Omental fat pad (tissue), 4 donors: ENCODE measurements around the gene KRTAP6-3. TPM values are rescaled to one million over a fixed set of nuclear protein-coding genes. Genes with fewer than 3 reads are reported as not detected.

ENCODE experiments used
- ATAC-seq: fragments of 150-250 bp; one replicate; pipeline ENCODE4 v1.9.1; 2016; ENCODE audit warnings: mild to moderate bottlenecking, moderate library complexity; ENCODE audit not compliant: low FRiP score
- DNase-seq: peaks from one replicate; pipeline ENCODE4 v3.0.0-alpha.2; 2019; ENCODE audit warnings: low spot score
- CTCF ChIP-seq, 3 donors: fragments of 450-650 bp; IDR thresholded peaks; one replicate each; pipeline ENCODE4 v1.5.1; 2016 to 2017; ENCODE audit warnings: antibody characterized with exemption in 3 of 3, mild to moderate bottlenecking in 3 of 3, moderate library complexity in 2 of 3
- total RNA-seq, 4 donors: library from RNA; depleted of rRNA; stranded (reverse); fragments of >200 nt; gene quantifications; one replicate each; pipeline ENCODE4 v1.1.0, GENCODE V29; 2016

The KRTAP6-3 gene
- total RNA-seq: not detected

GRCh38 chr21:30592140-30592539 lies at the start of gene KRTAP6-3:
KRTAP6-3 (plus strand) TSS chr21:30592440; CDS start chr21:30592446, 6 bp downstream.
- ATAC-seq (no peak), DNase-seq (no peak)

GRCh38 chr21:30552782-30553181 lies 39.5 kb upstream of the KRTAP6-3 start:
- ATAC-seq: no peak
- TF ChIP-seq CTCF (IDR thresholded peaks at IDR 0.05): no peak
- DNase-seq: no peak

More at GRCh38 chr21:30592140-30592539, at the start of gene KRTAP6-3:
- no peak for TF ChIP-seq CTCF (IDR thresholded peaks at IDR 0.05)

- TF ChIP-seq CTCF (IDR thresholded peaks at IDR 0.05): no peak
- DNase-seq (no peak), ATAC-seq (no peak)
Observed at GRCh38 chr21:30555095-30555494, 37.1 kb upstream of the KRTAP6-3 start.

- no peak for TF ChIP-seq CTCF (IDR thresholded peaks at IDR 0.05)
- ATAC-seq (no peak), DNase-seq (no peak)
Observed at GRCh38 chr21:30561264-30561895, 30.9 kb upstream of the KRTAP6-3 start, which contains the start of gene KRTAP19-7. KRTAP19-7 (minus strand) TSS chr21:30561314; CDS start chr21:30561289, 25 bp downstream.

- no peak for TF ChIP-seq CTCF (IDR thresholded peaks at IDR 0.05)
- DNase-seq: no peak
- no peak for ATAC-seq
Observed at GRCh38 chr21:30561957-30562356, 30.3 kb upstream of the KRTAP6-3 start.

GRCh38 chr21:30563072-30563471 lies 29.2 kb upstream of the KRTAP6-3 start:
- TF ChIP-seq CTCF (IDR thresholded peaks at IDR 0.05): no peak
- DNase-seq (no peak), ATAC-seq (no peak)

DNA sequence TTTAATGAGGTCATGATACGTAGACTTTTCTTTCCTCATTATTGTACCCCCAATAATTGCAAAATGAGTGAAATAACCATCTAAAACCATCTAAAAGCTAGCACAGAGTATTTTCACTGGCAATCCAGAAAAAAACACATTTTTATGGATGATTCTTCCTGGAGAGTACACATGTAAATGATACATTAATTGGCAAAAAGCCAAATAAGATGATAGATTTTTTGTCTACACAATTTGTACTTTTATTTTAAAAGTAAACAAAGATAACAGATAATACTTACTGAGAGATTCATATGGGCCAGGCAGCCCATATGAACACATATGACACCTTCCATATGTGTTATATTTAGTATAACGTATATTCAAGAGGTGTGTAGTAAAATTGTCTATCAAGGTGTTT lies 28.6 kb upstream of the KRTAP6-3 start:
- TF ChIP-seq CTCF (IDR thresholded peaks at IDR 0.05): no peak
- ATAC-seq: no peak
- no peak for DNase-seq
